Measurements from ENCODE around the gene DDHD1. TPM values are rescaled to one million over a fixed set of nuclear protein-coding genes. Genes with fewer than 3 reads are reported as not detected.
A peak's percentile ranks its signal among the peaks of the same experiment; 100 is the strongest.

Gene DDHD1
- total RNA-seq, 2 experiments from 2014 or later: 42.5 to 44.5 TPM

GRCh38 chr14:53106768-53107167 lies 46.4 kb downstream of the DDHD1 start:
- DNase-seq: no peak
- H3K9me3 Mint-ChIP-seq: peaks cover 2% of the 10 kb centered on the region
- POLR2A ChIA-PET: interaction anchor here (8.8 kb wide), 1 partner anchor 45 kb away, joined by 179 read pairs; the partner anchor contains the start of gene DDHD1
- CTCF ChIA-PET: no interaction called here
- H3K9me3 ChIP-seq (ENCODE audit: control insufficient read depth in 1 of 2, insufficient read depth in 1 of 2, low read length in 2 of 2): peaks cover 0 to 3% of the 10 kb centered on the region in 2 experiments
- H3K4me1 Mint-ChIP-seq (ENCODE audit: low read depth): peaks cover 6% of the 10 kb centered on the region
- peak overlapping the region; percentile 12 for H3K4me3 Mint-ChIP-seq
- no peak overlapping the region for H3K4me3 ChIP-seq (ENCODE audit: low read length)
- peaks cover 17% of the 10 kb centered on the region for H3K36me3 Mint-ChIP-seq (ENCODE audit: low read depth)
- H3K27ac ChIP-seq (ENCODE audit: low read depth in 1 of 2, low read length in 2 of 2): no peak overlapping the region
- peaks cover 15% of the 10 kb centered on the region for H3K4me1 ChIP-seq (ENCODE audit: insufficient read depth, low read length)
- intact Hi-C loops (cut with DNase I, micrococcal nuclease): no loop called here
- H3K27me3 ChIP-seq (ENCODE audit: control insufficient read depth in 1 of 2, insufficient read depth in 2 of 2, low read length in 2 of 2): no peaks in the 10 kb centered on the region
- H3K27ac Mint-ChIP-seq: no peak overlapping the region
- ATAC-seq (ENCODE audit: poor library complexity): no peak
- TF ChIP-seq, protein P1, sequence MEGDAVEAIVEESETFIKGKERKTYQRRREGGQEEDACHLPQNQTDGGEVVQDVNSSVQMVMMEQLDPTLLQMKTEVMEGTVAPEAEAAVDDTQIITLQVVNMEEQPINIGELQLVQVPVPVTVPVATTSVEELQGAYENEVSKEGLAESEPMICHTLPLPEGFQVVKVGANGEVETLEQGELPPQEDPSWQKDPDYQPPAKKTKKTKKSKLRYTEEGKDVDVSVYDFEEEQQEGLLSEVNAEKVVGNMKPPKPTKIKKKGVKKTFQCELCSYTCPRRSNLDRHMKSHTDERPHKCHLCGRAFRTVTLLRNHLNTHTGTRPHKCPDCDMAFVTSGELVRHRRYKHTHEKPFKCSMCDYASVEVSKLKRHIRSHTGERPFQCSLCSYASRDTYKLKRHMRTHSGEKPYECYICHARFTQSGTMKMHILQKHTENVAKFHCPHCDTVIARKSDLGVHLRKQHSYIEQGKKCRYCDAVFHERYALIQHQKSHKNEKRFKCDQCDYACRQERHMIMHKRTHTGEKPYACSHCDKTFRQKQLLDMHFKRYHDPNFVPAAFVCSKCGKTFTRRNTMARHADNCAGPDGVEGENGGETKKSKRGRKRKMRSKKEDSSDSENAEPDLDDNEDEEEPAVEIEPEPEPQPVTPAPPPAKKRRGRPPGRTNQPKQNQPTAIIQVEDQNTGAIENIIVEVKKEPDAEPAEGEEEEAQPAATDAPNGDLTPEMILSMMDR (IDR thresholded peaks at IDR 0.05): no peak
- H3K36me3 ChIP-seq (ENCODE audit: insufficient read depth, low read length): peaks cover 5% of the 10 kb centered on the region
- H3K27me3 Mint-ChIP-seq: no peaks in the 10 kb centered on the region

DNA sequence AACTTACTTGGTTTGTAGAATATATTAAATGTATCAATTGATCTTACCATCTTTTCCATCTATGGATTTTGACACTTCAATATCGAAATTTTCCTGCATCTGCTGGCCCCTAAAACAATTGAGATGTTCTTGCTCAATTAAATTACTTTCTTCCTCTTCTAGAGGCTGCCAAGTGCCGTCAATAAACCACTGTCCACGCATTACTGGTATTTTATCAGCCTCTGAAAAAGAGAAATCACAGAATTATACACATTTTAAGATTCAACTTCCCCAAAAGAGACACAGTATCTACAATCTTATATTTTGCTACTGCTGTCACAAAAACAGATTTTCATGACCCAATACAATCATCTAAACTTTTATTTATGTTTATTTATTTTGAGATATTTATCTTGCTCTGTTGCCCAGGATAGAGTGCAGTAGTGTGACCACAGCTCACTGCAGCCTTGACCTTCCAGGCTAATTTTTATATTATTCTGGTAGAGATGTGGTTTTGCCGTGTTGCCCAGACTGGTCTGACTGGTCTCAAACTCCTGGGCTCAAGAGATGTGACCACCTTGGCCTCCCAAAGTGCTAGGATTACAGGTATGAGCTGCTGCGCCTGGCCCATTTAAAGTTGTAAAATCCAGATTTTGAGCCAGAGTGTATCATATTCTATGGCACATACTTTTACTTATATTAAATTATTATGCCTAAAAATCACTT lies 49.3 kb downstream of the DDHD1 start:
- intact Hi-C loops (cut with DNase I, micrococcal nuclease): no loop called here
- Mint-ChIP-seq H3K4me3 (no peak overlapping the region), H3K27me3 (no peaks in the 10 kb centered on the region), H3K4me1 (ENCODE audit: low read depth) (no peaks in the 10 kb centered on the region), H3K36me3 (ENCODE audit: low read depth) (peaks cover 26% of the 10 kb centered on the region), H3K9me3 (peaks cover 2% of the 10 kb centered on the region), H3K27ac (no peak overlapping the region)
- TF ChIP-seq, protein P1 (IDR thresholded peaks at IDR 0.05): no peak
- peaks cover 9% of the 10 kb centered on the region for H3K36me3 ChIP-seq (ENCODE audit: insufficient read depth, low read length)
- POLR2A ChIA-PET: interaction anchor here (0.8 kb wide), 1 partner anchor 49 kb away, joined by 3 read pairs; the partner anchor contains the start of gene DDHD1
- H3K9me3 ChIP-seq (ENCODE audit: control insufficient read depth in 1 of 2, insufficient read depth in 1 of 2, low read length in 2 of 2): peaks cover 0 to 3% of the 10 kb centered on the region in 2 experiments
- CTCF ChIA-PET: no interaction called here
- H3K27me3 ChIP-seq (ENCODE audit: control insufficient read depth in 1 of 2, insufficient read depth in 2 of 2, low read length in 2 of 2): no peaks in the 10 kb centered on the region
- H3K4me3 ChIP-seq (ENCODE audit: low read length): no peak overlapping the region
- no peak overlapping the region for H3K27ac ChIP-seq (ENCODE audit: low read depth in 1 of 2, low read length in 2 of 2)
- DNase-seq (no peak), ATAC-seq (ENCODE audit: poor library complexity) (no peak)
- H3K4me1 ChIP-seq (ENCODE audit: insufficient read depth, low read length): peaks cover 13% of the 10 kb centered on the region

- H3K4me1 Mint-ChIP-seq (ENCODE audit: low read depth): peaks cover 6% of the 10 kb centered on the region
- no peak overlapping the region for H3K4me3 Mint-ChIP-seq
- H3K27me3 Mint-ChIP-seq: no peaks in the 10 kb centered on the region
- DNase-seq (no peak), ATAC-seq (ENCODE audit: poor library complexity) (no peak)
- Histone ChIP-seq H3K36me3 (ENCODE audit: insufficient read depth, low read length) (peaks cover 16% of the 10 kb centered on the region), H3K9me3 (ENCODE audit: control insufficient read depth in 1 of 2, insufficient read depth in 1 of 2, low read length in 2 of 2) (no peaks in the 10 kb centered on the region), H3K4me3 (ENCODE audit: low read length) (no peak overlapping the region), H3K4me1 (ENCODE audit: insufficient read depth, low read length) (no peaks in the 10 kb centered on the region), H3K27me3 (ENCODE audit: control insufficient read depth in 1 of 2, insufficient read depth in 2 of 2, low read length in 2 of 2) (no peaks in the 10 kb centered on the region), H3K27ac (ENCODE audit: low read depth in 1 of 2, low read length in 2 of 2) (no peak overlapping the region)
- no peak overlapping the region for H3K27ac Mint-ChIP-seq
- TF ChIP-seq, protein P1 (IDR thresholded peaks at IDR 0.05): no peak
- ChIA-PET CTCF (no interaction called here), POLR2A (interaction anchor here (2.2 kb wide), 1 partner anchor 59 kb away, joined by 8 read pairs; no protein-coding TSS in a partner anchor)
- intact Hi-C loops (cut with DNase I, micrococcal nuclease): no loop called here
- peaks cover 62% of the 10 kb centered on the region for H3K36me3 Mint-ChIP-seq (ENCODE audit: low read depth)
- peaks cover 2% of the 10 kb centered on the region for H3K9me3 Mint-ChIP-seq
Measured at GRCh38 chr14:53093206-53093605, 59.9 kb downstream of the DDHD1 start.
